ENCODE measurements around the gene GNAS. TPM values are rescaled to one million over a fixed set of nuclear protein-coding genes. Genes with fewer than 3 reads are reported as not detected.
A peak's percentile ranks its signal among the peaks of the same experiment; 100 is the strongest.

Gene GNAS
- total RNA-seq, 4 donors from 2014 or later: 281 to 822 (median 446) TPM

DNA sequence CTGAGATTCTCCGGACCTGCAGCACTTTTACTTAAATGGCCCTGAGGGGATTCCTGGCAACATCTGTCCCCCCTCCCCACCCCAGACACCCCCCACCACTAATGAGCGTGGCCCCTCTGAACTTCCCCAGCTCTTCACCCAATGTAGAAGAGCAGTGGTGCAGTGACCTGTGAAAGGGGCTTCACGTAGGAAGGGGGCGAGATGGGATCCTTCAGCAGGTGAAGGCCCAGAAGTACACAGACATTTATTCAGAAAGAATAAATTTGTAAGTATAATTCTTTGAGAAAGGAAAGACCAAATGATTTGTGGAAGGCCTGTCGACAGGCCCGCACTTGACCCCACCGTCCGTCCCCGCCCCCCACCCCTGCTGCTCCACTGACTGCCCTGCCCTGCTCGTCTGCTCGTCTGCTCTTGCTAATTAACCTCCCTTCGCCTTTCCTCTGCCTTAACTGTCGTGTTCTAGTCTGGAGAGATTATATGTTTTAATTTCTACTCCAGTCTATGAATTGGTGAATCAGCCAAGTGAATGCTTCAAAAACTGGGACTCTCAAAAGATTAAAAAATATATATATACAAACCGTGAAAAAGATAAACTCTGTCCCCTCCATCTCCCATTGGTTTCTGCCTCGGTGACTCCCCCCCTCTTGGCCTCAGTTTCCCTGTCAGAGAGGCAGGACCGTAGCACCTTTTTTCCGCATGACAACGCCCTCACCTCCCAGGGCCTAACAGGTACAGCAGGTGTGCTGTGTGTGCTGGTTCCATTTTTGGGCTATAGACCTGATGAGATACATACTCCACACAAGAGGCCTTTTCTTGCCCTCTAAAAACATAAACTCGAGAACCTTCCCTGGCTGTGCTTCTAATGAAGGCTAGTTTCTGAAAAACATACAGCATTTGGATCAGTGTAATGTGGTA is 49.2 kb downstream of the GNAS start:
- no peak for DNase-seq
- H3K9me3 ChIP-seq: no peaks in the 10 kb centered on the region
- no peak overlapping the region for H3K4me3 ChIP-seq
- H3K4me1 ChIP-seq: peaks cover 5 to 10% of the 10 kb centered on the region in 2 donors
- intact Hi-C loops (cut with DNase I; ENCODE audit: low total_unique reads): no loop called here
- no peaks in the 10 kb centered on the region for H3K36me3 ChIP-seq
- TF ChIP-seq POLR2A (IDR thresholded peaks at IDR 0.05): no peak
- TF ChIP-seq, protein P1, sequence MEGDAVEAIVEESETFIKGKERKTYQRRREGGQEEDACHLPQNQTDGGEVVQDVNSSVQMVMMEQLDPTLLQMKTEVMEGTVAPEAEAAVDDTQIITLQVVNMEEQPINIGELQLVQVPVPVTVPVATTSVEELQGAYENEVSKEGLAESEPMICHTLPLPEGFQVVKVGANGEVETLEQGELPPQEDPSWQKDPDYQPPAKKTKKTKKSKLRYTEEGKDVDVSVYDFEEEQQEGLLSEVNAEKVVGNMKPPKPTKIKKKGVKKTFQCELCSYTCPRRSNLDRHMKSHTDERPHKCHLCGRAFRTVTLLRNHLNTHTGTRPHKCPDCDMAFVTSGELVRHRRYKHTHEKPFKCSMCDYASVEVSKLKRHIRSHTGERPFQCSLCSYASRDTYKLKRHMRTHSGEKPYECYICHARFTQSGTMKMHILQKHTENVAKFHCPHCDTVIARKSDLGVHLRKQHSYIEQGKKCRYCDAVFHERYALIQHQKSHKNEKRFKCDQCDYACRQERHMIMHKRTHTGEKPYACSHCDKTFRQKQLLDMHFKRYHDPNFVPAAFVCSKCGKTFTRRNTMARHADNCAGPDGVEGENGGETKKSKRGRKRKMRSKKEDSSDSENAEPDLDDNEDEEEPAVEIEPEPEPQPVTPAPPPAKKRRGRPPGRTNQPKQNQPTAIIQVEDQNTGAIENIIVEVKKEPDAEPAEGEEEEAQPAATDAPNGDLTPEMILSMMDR (IDR thresholded peaks at IDR 0.05): no peak
- H3K27ac ChIP-seq: no peak overlapping the region
- no peaks in the 10 kb centered on the region for H3K27me3 ChIP-seq

DNA sequence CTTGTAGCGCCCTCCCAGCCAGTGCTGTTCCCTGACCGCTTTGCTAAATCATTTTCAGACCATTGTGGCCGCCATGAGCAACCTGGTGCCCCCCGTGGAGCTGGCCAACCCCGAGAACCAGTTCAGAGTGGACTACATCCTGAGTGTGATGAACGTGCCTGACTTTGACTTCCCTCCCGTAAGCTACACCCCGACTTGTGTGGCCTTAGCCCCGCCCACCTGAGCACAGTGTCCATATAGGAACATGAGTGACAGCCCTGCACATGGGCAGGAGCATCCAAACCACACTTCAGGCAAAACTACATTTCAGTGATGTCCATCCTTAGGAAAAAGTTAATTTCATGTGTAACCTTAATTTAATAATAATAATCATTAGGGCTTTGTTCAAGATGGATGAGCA is 51.1 kb downstream of the GNAS start:
- no peaks in the 10 kb centered on the region for H3K27me3 ChIP-seq
- DNase-seq: no peak
- no peak overlapping the region for H3K4me3 ChIP-seq
- H3K36me3 ChIP-seq: no peaks in the 10 kb centered on the region
- H3K27ac ChIP-seq: no peak overlapping the region
- TF ChIP-seq POLR2A (IDR thresholded peaks at IDR 0.05): no peak
- TF ChIP-seq, protein P1 (IDR thresholded peaks at IDR 0.05): no peak
- no peaks in the 10 kb centered on the region for H3K9me3 ChIP-seq
- H3K4me1 ChIP-seq: peaks cover 7 to 11% of the 10 kb centered on the region in 2 donors
- intact Hi-C loops (cut with DNase I; ENCODE audit: low total_unique reads): no loop called here

DNA sequence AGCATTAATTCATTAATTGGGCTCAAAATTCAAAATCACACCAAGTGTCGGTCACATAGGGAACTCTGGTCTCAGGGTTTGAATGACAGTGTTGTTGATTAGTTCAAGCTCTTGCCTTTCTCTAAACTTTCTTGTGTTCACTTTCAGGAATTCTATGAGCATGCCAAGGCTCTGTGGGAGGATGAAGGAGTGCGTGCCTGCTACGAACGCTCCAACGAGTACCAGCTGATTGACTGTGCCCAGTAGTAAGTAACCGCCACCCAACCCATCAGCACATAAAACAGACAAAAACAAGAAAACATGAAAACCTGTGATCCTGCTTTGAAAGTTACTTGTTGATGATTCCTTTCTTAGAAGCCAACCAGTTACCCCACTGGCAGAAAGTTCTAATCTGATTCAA is 52.7 kb downstream of the GNAS start:
- no peaks in the 10 kb centered on the region for H3K36me3 ChIP-seq

DNA sequence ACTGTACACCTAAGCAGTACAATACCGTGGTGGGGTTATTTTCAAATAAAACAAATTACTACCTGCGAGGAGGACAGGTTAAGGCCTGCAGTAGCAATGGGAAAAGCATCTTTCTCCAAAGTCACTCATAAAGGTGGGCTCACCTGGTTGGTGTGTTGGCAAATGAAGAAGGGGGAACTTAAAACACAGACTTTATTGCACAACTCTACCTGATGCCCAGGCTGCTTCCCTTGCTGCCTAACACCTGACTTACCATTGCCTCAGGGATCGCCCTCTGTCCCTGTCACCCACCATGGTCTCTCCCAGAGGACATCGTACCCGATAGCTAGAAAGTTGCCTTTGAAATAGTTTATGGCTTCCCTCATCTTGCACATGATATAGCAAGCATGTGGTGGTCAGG is 53.6 kb downstream of the GNAS start:
- peak overlapping the region in 1 of 2 donors; percentile 84 for H3K27ac ChIP-seq
- intact Hi-C loops (cut with DNase I; ENCODE audit: low total_unique reads): no loop called here
- H3K9me3 ChIP-seq: no peaks in the 10 kb centered on the region
- no peaks in the 10 kb centered on the region for H3K27me3 ChIP-seq
- H3K36me3 ChIP-seq: no peaks in the 10 kb centered on the region
- TF ChIP-seq POLR2A (IDR thresholded peaks at IDR 0.05): no peak
- TF ChIP-seq, protein P1 (IDR thresholded peaks at IDR 0.05): no peak
- no peak overlapping the region for H3K4me3 ChIP-seq
- no peak for DNase-seq
- H3K4me1 ChIP-seq: peaks cover 9 to 11% of the 10 kb centered on the region in 2 donors

More for the DNA sequence above, 52.7 kb downstream of the GNAS start:
- H3K4me1 ChIP-seq: peaks cover 9 to 11% of the 10 kb centered on the region in 2 donors
- no peak for DNase-seq
- H3K4me3 ChIP-seq: no peak overlapping the region
- intact Hi-C loops (cut with DNase I; ENCODE audit: low total_unique reads): no loop called here
- TF ChIP-seq, protein P1 (IDR thresholded peaks at IDR 0.05): no peak
- no peak for TF ChIP-seq POLR2A (IDR thresholded peaks at IDR 0.05)
- no peaks in the 10 kb centered on the region for H3K27me3 ChIP-seq
- H3K9me3 ChIP-seq: no peaks in the 10 kb centered on the region
- H3K27ac ChIP-seq: peak overlapping the region in 1 of 2 donors; percentile 50

DNA sequence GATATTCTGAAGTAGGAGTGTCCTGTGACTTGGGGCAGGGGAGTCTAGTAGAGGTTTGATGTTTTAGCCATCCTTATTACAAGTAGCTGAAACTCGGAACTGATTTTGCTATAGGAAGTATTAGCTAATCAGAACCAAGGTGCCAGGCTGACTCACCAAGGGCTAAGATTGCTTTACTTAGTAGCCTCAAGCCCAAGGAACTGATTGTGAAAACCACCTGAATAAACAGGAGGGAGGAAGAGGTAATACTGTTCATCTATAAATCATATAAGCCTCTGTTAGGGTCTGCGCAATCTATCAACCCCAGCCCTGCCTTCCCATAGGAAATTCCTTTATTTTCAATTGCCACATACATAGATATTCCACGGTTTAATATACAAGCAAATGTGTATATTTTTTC is 54.4 kb downstream of the GNAS start:
- Histone ChIP-seq H3K27ac (peak overlapping the region; percentile 79 to 84), H3K36me3 (no peaks in the 10 kb centered on the region), H3K27me3 (no peaks in the 10 kb centered on the region), H3K9me3 (no peaks in the 10 kb centered on the region), H3K4me1 (peaks cover 9 to 11% of the 10 kb centered on the region in 2 donors), H3K4me3 (no peak overlapping the region)
- TF ChIP-seq, protein P1 (IDR thresholded peaks at IDR 0.05): no peak
- TF ChIP-seq POLR2A (IDR thresholded peaks at IDR 0.05): no peak
- no peak for DNase-seq
- intact Hi-C loops (cut with DNase I; ENCODE audit: low total_unique reads): no loop called here
